ENCODE data around the gene BIRC2. TPM values are rescaled to one million over a fixed set of nuclear protein-coding genes. Genes with fewer than 3 reads are reported as not detected.
A peak's percentile ranks its signal among the peaks of the same experiment; 100 is the strongest.

The BIRC2 gene
- total RNA-seq, 1 experiment from 2014 or later, result 32.6 TPM

DNA sequence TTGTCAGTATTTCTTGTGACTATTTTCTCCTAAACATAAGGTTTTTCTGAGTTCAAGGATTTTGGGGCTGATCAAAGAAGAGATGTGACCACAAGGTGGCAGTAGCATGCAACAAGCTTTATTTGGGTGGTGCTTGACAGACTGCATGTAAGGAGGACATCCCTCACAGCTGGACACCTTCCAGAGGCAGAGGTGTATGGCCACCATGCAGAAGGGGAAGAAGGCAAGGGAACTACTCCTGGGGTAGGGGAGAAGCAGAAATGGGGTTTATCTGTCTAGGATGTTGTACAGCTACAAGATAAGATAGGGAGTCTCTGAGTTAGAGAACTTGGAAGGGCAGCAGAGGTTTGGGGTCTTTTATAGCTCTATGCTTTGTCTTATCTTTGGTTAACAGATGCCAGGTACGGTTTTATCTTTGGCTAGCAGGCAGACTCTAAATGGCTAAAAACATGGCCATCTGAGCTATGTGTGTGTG is 5.1 kb upstream of the BIRC2 start:
- no peaks in the 10 kb centered on the region for H3K9me3 ChIP-seq (ENCODE audit: control insufficient read depth in 1 of 2, insufficient read depth in 1 of 2, low read depth in 1 of 2, low read length in 2 of 2)
- H3K9me2 ChIP-seq (ENCODE audit: insufficient read depth), result no peaks in the 10 kb centered on the region
- peak; percentile 70 for TF ChIP-seq CBX3 (IDR thresholded peaks at IDR 0.05; ENCODE audit: low read depth)
- TF ChIP-seq, protein P1, sequence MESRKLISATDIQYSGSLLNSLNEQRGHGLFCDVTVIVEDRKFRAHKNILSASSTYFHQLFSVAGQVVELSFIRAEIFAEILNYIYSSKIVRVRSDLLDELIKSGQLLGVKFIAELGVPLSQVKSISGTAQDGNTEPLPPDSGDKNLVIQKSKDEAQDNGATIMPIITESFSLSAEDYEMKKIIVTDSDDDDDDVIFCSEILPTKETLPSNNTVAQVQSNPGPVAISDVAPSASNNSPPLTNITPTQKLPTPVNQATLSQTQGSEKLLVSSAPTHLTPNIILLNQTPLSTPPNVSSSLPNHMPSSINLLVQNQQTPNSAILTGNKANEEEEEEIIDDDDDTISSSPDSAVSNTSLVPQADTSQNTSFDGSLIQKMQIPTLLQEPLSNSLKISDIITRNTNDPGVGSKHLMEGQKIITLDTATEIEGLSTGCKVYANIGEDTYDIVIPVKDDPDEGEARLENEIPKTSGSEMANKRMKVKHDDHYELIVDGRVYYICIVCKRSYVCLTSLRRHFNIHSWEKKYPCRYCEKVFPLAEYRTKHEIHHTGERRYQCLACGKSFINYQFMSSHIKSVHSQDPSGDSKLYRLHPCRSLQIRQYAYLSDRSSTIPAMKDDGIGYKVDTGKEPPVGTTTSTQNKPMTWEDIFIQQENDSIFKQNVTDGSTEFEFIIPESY (IDR thresholded peaks at IDR 0.05; ENCODE audit: extremely low read depth, insufficient replicate concordance, low read length), result no peak
- TF ChIP-seq, protein P2, sequence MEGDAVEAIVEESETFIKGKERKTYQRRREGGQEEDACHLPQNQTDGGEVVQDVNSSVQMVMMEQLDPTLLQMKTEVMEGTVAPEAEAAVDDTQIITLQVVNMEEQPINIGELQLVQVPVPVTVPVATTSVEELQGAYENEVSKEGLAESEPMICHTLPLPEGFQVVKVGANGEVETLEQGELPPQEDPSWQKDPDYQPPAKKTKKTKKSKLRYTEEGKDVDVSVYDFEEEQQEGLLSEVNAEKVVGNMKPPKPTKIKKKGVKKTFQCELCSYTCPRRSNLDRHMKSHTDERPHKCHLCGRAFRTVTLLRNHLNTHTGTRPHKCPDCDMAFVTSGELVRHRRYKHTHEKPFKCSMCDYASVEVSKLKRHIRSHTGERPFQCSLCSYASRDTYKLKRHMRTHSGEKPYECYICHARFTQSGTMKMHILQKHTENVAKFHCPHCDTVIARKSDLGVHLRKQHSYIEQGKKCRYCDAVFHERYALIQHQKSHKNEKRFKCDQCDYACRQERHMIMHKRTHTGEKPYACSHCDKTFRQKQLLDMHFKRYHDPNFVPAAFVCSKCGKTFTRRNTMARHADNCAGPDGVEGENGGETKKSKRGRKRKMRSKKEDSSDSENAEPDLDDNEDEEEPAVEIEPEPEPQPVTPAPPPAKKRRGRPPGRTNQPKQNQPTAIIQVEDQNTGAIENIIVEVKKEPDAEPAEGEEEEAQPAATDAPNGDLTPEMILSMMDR (IDR thresholded peaks at IDR 0.05 in 2 of 3, conservative IDR thresholded peaks at IDR 0.05 in 1 of 3; ENCODE audit: borderline replicate concordance in 1 of 3, insufficient read depth in 1 of 3, low read depth in 2 of 3, low read length in 2 of 3), result peak; percentile 77 to 87 (median 86)
- TF ChIP-seq TCF7L2 (IDR thresholded peaks at IDR 0.05; ENCODE audit: borderline replicate concordance, extremely low read depth, insufficient read depth, insufficient read length), result no peak
- peak; percentile 91 for TF ChIP-seq RAD21 (IDR thresholded peaks at IDR 0.05; ENCODE audit: low read depth)
- 0 out of 2 replicates have a peak, but pooled peaks have one; percentile 56 for TF ChIP-seq SRF (IDR thresholded peaks at IDR 0.05; ENCODE audit: low read depth)
- no peak for TF ChIP-seq ELF1 (IDR thresholded peaks at IDR 0.05; ENCODE audit: borderline replicate concordance, low read depth)
- TF ChIP-seq YY1 (IDR thresholded peaks at IDR 0.05; ENCODE audit: extremely low read depth, insufficient replicate concordance, low read depth, low read length), result peak; percentile 63
- TF ChIP-seq EGR1 (IDR thresholded peaks at IDR 0.05; ENCODE audit: low read depth), result no peak
- no peak for TF ChIP-seq FOSL1 (IDR thresholded peaks at IDR 0.05; ENCODE audit: low read depth)
- no peak for TF ChIP-seq SIN3A (IDR thresholded peaks at IDR 0.05; ENCODE audit: low read depth)
- TF ChIP-seq EZH2 (IDR thresholded peaks at IDR 0.05), result no peak
- TF ChIP-seq CEBPB (IDR thresholded peaks at IDR 0.05; ENCODE audit: low read depth), result no peak
- no peak for TF ChIP-seq POLR2AphosphoS5 (IDR thresholded peaks at IDR 0.05; ENCODE audit: low read depth, low read length)
- peak overlapping the region; percentile 32; the same call in 1 of the 2 replicates for H3K4me2 ChIP-seq (ENCODE audit: low read length)
- H3K79me2 ChIP-seq (ENCODE audit: insufficient read depth, low read length), result 0 out of 2 replicates have a peak, but pooled peaks cover 4% of the 10 kb centered on the region
- intact Hi-C loops (cut with micrococcal nuclease), result loop anchor here (1.0 to 10.0 kb wide), 5 partner anchors 53 to 477 kb away; no protein-coding TSS in a partner anchor
- H4K20me1 ChIP-seq (ENCODE audit: insufficient read depth), result no peaks in the 10 kb centered on the region
- H3K36me3 ChIP-seq (ENCODE audit: control insufficient read depth in 1 of 2, insufficient read depth in 2 of 2, low read length in 2 of 2), result no peaks in the 10 kb centered on the region
- H3K4me3 ChIP-seq (replicated peaks in 1 of 2; ENCODE audit: low read depth in 1 of 2, low read length in 2 of 2), result no peak overlapping the region
- no peak overlapping the region for H3K9ac ChIP-seq (ENCODE audit: low read length)
- peak; percentile 89 for DNase-seq (ENCODE audit: low read depth, low spot score)
- ChIA-PET CTCF (interaction anchor here (0.8 to 4.1 kb wide), 19 partner anchors 9 to 481 kb away, joined by 3 to 60 read pairs (median 4); no protein-coding TSS in a partner anchor), POLR2A (interaction anchor here (1.2 to 1.5 kb wide), 3 partner anchors 36 to 324 kb away, joined by 3 to 4 read pairs (median 3); no protein-coding TSS in a partner anchor), RAD21 (ENCODE audit: low non-redundant PET in 1 of 2, low total read pairs in 2 of 2, uncharacterized antibody in 2 of 2, unreplicated experiment in 2 of 2) (interaction anchor here (0.7 to 2.2 kb wide), 9 partner anchors 35 to 582 kb away, joined by 3 to 12 read pairs (median 4); no protein-coding TSS in a partner anchor)
- BruUV-seq (replicated peaks), result no TSS peak
- peak; percentile 83 for ATAC-seq
- no peaks in the 10 kb centered on the region for H3K27me3 ChIP-seq (ENCODE audit: insufficient read depth, low read length)
- H3K27ac ChIP-seq (ENCODE audit: low read depth, low read length), result no peak overlapping the region
- peak overlapping the region; percentile 94 for H2AFZ ChIP-seq (ENCODE audit: low read depth, low read length, poor library complexity, severe bottlenecking)
- H3K4me1 ChIP-seq (ENCODE audit: control insufficient read depth in 1 of 2, insufficient read depth in 2 of 2, low read length in 2 of 2), result peaks cover 2 to 29% of the 10 kb centered on the region in 2 experiments; a peak in 3 of 4 replicates

All from HCT116 (cell line).